ENCODE data around the gene RAG2.

The RAG2 gene

GRCh38 chr11:36550385-36551115 is 47.5 kb downstream of the RAG2 start:
- H3K36me3 ChIP-seq (ENCODE audit: insufficient read depth, insufficient read length, low read length): no peaks in the 10 kb centered on the region
- H3K9ac ChIP-seq (ENCODE audit: insufficient read length, low read depth): no peak overlapping the region
- H3K27me3 ChIP-seq (ENCODE audit: insufficient read depth, insufficient read length): no peaks in the 10 kb centered on the region
- no peak for DNase-seq (ENCODE audit: low read depth, low spot score)
- H3K9me3 ChIP-seq (ENCODE audit: insufficient read depth, low read length): no peaks in the 10 kb centered on the region
- no peaks in the 10 kb centered on the region for H3K4me1 ChIP-seq (ENCODE audit: insufficient read depth, insufficient read length)
- H3K4me3 ChIP-seq (ENCODE audit: insufficient read length, low read depth): no peak overlapping the region
- no peak for TF ChIP-seq ZNF274 (IDR thresholded peaks at IDR 0.05; ENCODE audit: low read depth, low read length)
- TF ChIP-seq SUZ12 (IDR thresholded peaks at IDR 0.05; ENCODE audit: extremely low read depth, insufficient read depth, insufficient read length): no peak
- TF ChIP-seq YY1 (IDR thresholded peaks at IDR 0.05; ENCODE audit: insufficient read depth, insufficient read length): no peak

Data from NT2/D1 (cell line).